ENCODE data around the gene DST.

Gene DST

GRCh38 chr6:56430629-56431600, 211.8 kb downstream of the DST start:
- no peak for DNase-seq

GRCh38 chr6:56424542-56425083, 218.1 kb downstream of the DST start:
- no peak for DNase-seq

GRCh38 chr6:56424064-56424463, 218.6 kb downstream of the DST start:
- DNase-seq: no peak

- DNase-seq: no peak
These were observed 222.4 kb downstream of the DST start for GRCh38 chr6:56420296-56420695.

GRCh38 chr6:56419191-56419590, 223.5 kb downstream of the DST start:
- no peak for DNase-seq

- DNase-seq: no peak
These were observed 224.9 kb downstream of the DST start for GRCh38 chr6:56417823-56418222.

GRCh38 chr6:56416247-56416646, 226.4 kb downstream of the DST start:
- DNase-seq: no peak

- no peak for DNase-seq
These were observed 233.7 kb downstream of the DST start for GRCh38 chr6:56408976-56409375.

All from hippocampal formation (tissue), 2 donors.